ENCODE measurements around the gene TMEM229A.

- no peak for TF ChIP-seq ZNF223 (tag by site-specific recombination; IDR thresholded peaks at IDR 0.05)
- no peak for TF ChIP-seq TRIM28 (IDR thresholded peaks at IDR 0.05; ENCODE audit: borderline replicate concordance, low read length)
- no peak for TF ChIP-seq ZBTB1 (tag by site-specific recombination; IDR thresholded peaks at IDR 0.05)
- TF ChIP-seq ZBTB21 (tag by site-specific recombination; IDR thresholded peaks at IDR 0.05), result no peak
- no peak for TF ChIP-seq YY1 (tag by site-specific recombination; IDR thresholded peaks at IDR 0.05)
- no peak for TF ChIP-seq HOXA7 (CRISPR knock-in tag; IDR thresholded peaks at IDR 0.05; ENCODE audit: borderline replicate concordance)
- TF ChIP-seq ZNF121 (tag by site-specific recombination; IDR thresholded peaks at IDR 0.05), result no peak
- no peak for TF ChIP-seq CTCF (tag by site-specific recombination; IDR thresholded peaks at IDR 0.05)
- TF ChIP-seq ZNF654 (tag by site-specific recombination; IDR thresholded peaks at IDR 0.05; ENCODE audit: low read depth), result no peak
- TF ChIP-seq ZNF513 (tag by site-specific recombination; IDR thresholded peaks at IDR 0.05), result no peak
- TF ChIP-seq ZNF777 (tag by site-specific recombination; IDR thresholded peaks at IDR 0.05; ENCODE audit: borderline replicate concordance), result no peak
These were observed 39.0 kb upstream of the TMEM229A start for GRCh38 chr7:124071843-124072242.
